ENCODE measurements around the gene ZFYVE9. TPM values are rescaled to one million over a fixed set of nuclear protein-coding genes. Genes with fewer than 3 reads are reported as not detected.

Gene ZFYVE9
- total RNA-seq, 4 donors from 2014 or later = 12.7 to 31.1 (median 16.2) TPM

- no peak for DNase-seq
- Histone ChIP-seq H3K4me1 (peaks cover 0 to 6% (median 0%) of the 10 kb centered on the region in 3 donors), H3K9me3 (no peaks in the 10 kb centered on the region), H3K4me3 (no peak overlapping the region), H3K27me3 (no peaks in the 10 kb centered on the region), H3K27ac (no peak overlapping the region), H3K36me3 (peaks cover 79 to 100% (median 89%) of the 10 kb centered on the region in 3 donors)
- intact Hi-C loops (cut with DNase I) = no loop called here
- TF ChIP-seq POLR2A (IDR thresholded peaks at IDR 0.05) (no peak), CTCF (IDR thresholded peaks at IDR 0.05) (no peak)
- 96 to 97% methylated on average over 9 to 11 of the region's 18 CpGs for WGBS, 2 donors
These were observed 217.1 kb downstream of the ZFYVE9 start for GRCh38 chr1:52358851-52359497.

GRCh38 chr1:52359676-52360594, 218.0 kb downstream of the ZFYVE9 start:
- intact Hi-C loops (cut with DNase I) = no loop called here
- Histone ChIP-seq H3K4me1 (peaks cover 7 to 15% (median 9%) of the 10 kb centered on the region in 3 donors), H3K27me3 (no peaks in the 10 kb centered on the region), H3K36me3 (peaks cover 70 to 94% (median 80%) of the 10 kb centered on the region in 3 donors), H3K27ac (no peak overlapping the region), H3K9me3 (no peaks in the 10 kb centered on the region), H3K4me3 (no peak overlapping the region)
- no peak for DNase-seq
- TF ChIP-seq CTCF (IDR thresholded peaks at IDR 0.05) (no peak), POLR2A (IDR thresholded peaks at IDR 0.05) (no peak)
- 81 to 96% methylated on average over 6 to 10 of the region's 24 CpGs for WGBS, 2 donors

GRCh38 chr1:52360595-52360968, 218.7 kb downstream of the ZFYVE9 start:
- TF ChIP-seq CTCF (IDR thresholded peaks at IDR 0.05) = no peak
- TF ChIP-seq POLR2A (IDR thresholded peaks at IDR 0.05) = no peak
- H3K36me3 ChIP-seq = peaks cover 64 to 88% (median 73%) of the 10 kb centered on the region in 3 donors
- intact Hi-C loops (cut with DNase I) = no loop called here
- H3K4me1 ChIP-seq = peaks cover 10 to 19% (median 13%) of the 10 kb centered on the region in 3 donors
- H3K27ac ChIP-seq = no peak overlapping the region
- H3K4me3 ChIP-seq = no peak overlapping the region
- no peaks in the 10 kb centered on the region for H3K9me3 ChIP-seq
- DNase-seq = no peak
- 87 to 90% methylated on average over 3 to 5 of the region's 7 CpGs for WGBS, 2 donors
- H3K27me3 ChIP-seq = no peaks in the 10 kb centered on the region

GRCh38 chr1:52364235-52364839, 222.4 kb downstream of the ZFYVE9 start:
- 58% methylated on average over 2 of the region's 5 CpGs; no CpG with 5 or more reads in 1 of the 2 donors for whole genome bisulfite sequencing, 2 donors
- peak overlapping the region in 1 of 4 donors; percentile 81 for H3K4me3 ChIP-seq
- no peaks in the 10 kb centered on the region for H3K27me3 ChIP-seq
- peaks cover 29 to 50% (median 36%) of the 10 kb centered on the region in 3 donors for H3K36me3 ChIP-seq
- H3K4me1 ChIP-seq = peaks cover 21 to 48% (median 25%) of the 10 kb centered on the region in 3 donors
- H3K9me3 ChIP-seq = no peaks in the 10 kb centered on the region
- no peak for DNase-seq
- H3K27ac ChIP-seq = peak overlapping the region in 3 of 4 donors; percentile 97 to 100 (median 97)
- peak in 1 of 6 experiments; percentile 4 for TF ChIP-seq CTCF (IDR thresholded peaks at IDR 0.05)
- TF ChIP-seq POLR2A (IDR thresholded peaks at IDR 0.05) = no peak
- intact Hi-C loops (cut with DNase I) = no loop called here

Measured in esophagus squamous epithelium (tissue), 5 donors.